K562 (cell line): Measurements from ENCODE around the gene KMO. TPM values are rescaled to one million over a fixed set of nuclear protein-coding genes. Genes with fewer than 3 reads are reported as not detected.

Source experiments
- ATAC-seq: fragments of 200-7000 bp; cut with Tn5 transposase; 3 replicates; pipeline ENCODE4 v1.9.1; 2020; ENCODE audit warnings: moderate library complexity
- BruUV-seq: library from RNA; stranded (reverse); fragments of 400-500 nt; replicated peaks from 2 replicates; lab custom pipeline; 2021; lab: Mats Ljungman, UMichigan
- CTCF ChIA-PET: fragments of 300-600 bp; formaldehyde crosslinking; extraction: SDS; loops from one replicate; lab custom pipeline; 2021; ENCODE audit warnings: low intra/inter-chr PET ratio; lab: Yijun Ruan, JAX
- POLR2A ChIA-PET: fragments of 300-600, 350-650 bp; sonication (Branson Sonifier 250); formaldehyde crosslinking; extraction: SDS; loops from one replicate; lab custom pipeline; 2021; ENCODE audit warnings: antibody characterized with exemption, inconsistent platforms; lab: Yijun Ruan, JAX
- DNase-seq, 4 experiments: peaks; one replicate each; pipeline versions ENCODE4 v3.0.0 to v3.0.0-alpha.2; 2011 to 2018; ENCODE audit warnings: low spot score in 3 of 4, mixed read lengths in 3 of 4; ENCODE audit errors: extremely low read depth in 1 of 4
- FAIRE-seq: peaks from 2 replicates; lab custom pipeline; 2011; peaks lifted over from hg19 to GRCh38; lab: Jason Lieb, UNC
- H2AFZ ChIP-seq: 2 replicates; pipeline ENCODE4 v1.6.0; 2011; ENCODE audit warnings: low read depth, low read length, control low read depth, inconsistent platforms
- H3K27ac ChIP-seq: fragments of 200-600 bp; 3 replicates; pipeline ENCODE4 v1.8.0; 2011; ENCODE audit warnings: low read depth, mild to moderate bottlenecking, control low read depth, inconsistent platforms, low read length, moderate library complexity, mixed read lengths; ENCODE audit errors: extremely low read depth
- H3K27me3 ChIP-seq, 2 experiments: fragments of 300-600 bp in 1 of 2; 2 replicates in 1 of 2; 3 replicates in 1 of 2; pipeline versions ENCODE4 v1.6.0 to v1.8.0; 2011; ENCODE audit warnings: inconsistent platforms in 2 of 2, low read length in 2 of 2, mild to moderate bottlenecking in 1 of 2, mixed read lengths in 1 of 2, moderate library complexity in 1 of 2; ENCODE audit not compliant: control insufficient read depth in 2 of 2, insufficient read depth in 2 of 2
- H3K36me3 ChIP-seq: fragments of 300-600 bp; 3 replicates; pipeline ENCODE4 v1.8.0; 2011; ENCODE audit warnings: mild to moderate bottlenecking, low read length, inconsistent platforms; ENCODE audit not compliant: control insufficient read depth, insufficient read depth
- H3K4me1 ChIP-seq, 2 experiments: fragments of 200-600 bp in 1 of 2; replicated peaks in 1 of 2; 2 replicates in 1 of 2; 3 replicates in 1 of 2; pipeline versions ENCODE4 v1.5.1 to v1.8.0; 2011; ENCODE audit warnings: inconsistent platforms in 2 of 2, low read length in 2 of 2, mild to moderate bottlenecking in 1 of 2, mixed read lengths in 1 of 2, moderate library complexity in 1 of 2; ENCODE audit not compliant: control insufficient read depth in 2 of 2, insufficient read depth in 2 of 2
- H3K4me2 ChIP-seq: 2 replicates; pipeline ENCODE4 v1.6.1; 2011; ENCODE audit warnings: low read length, control low read depth, inconsistent platforms, mixed read lengths; ENCODE audit not compliant: insufficient read depth
- H3K4me3 ChIP-seq: fragments of 200-600 bp; sonication (generic), shearing (Covaris generic); 2 replicates; pipeline ENCODE4 v1.5.1; 2016; ENCODE audit warnings: control low read depth, inconsistent platforms
- H3K79me2 ChIP-seq: fragments of 200-600 bp; 3 replicates; pipeline ENCODE4 v1.8.0; 2011; ENCODE audit warnings: low read length, inconsistent platforms; ENCODE audit not compliant: control insufficient read depth, insufficient read depth
- H3K9ac ChIP-seq, 2 experiments: 2 replicates each; pipeline versions ENCODE4 v1.6.0 to v1.6.1; 2011; ENCODE audit warnings: low read depth in 2 of 2, low read length in 2 of 2, control low read depth in 1 of 2, inconsistent platforms in 1 of 2, mild to moderate bottlenecking in 1 of 2, mixed read lengths in 1 of 2; ENCODE audit not compliant: insufficient read depth in 1 of 2
- H3K9me1 ChIP-seq: one replicate; pipeline ENCODE4 v1.6.0; 2011; ENCODE audit warnings: inconsistent platforms, mild to moderate bottlenecking, low read length, moderate library complexity; ENCODE audit not compliant: control insufficient read depth, insufficient read depth
- H3K9me3 ChIP-seq: replicated peaks from 2 replicates; pipeline ENCODE4 v1.5.1; 2011; ENCODE audit warnings: low read depth, low read length, inconsistent platforms; ENCODE audit not compliant: control insufficient read depth, insufficient read depth
- H4K20me1 ChIP-seq: replicated peaks from 2 replicates; pipeline ENCODE4 v1.6.1; 2011; ENCODE audit warnings: low read length, inconsistent platforms, mixed read lengths; ENCODE audit not compliant: control insufficient read depth, insufficient read depth
- HNRNPUL1 ChIP-seq: fragments of 200-400 bp; formaldehyde crosslinking; IDR thresholded peaks from 2 replicates; pipeline ENCODE4 v1.6.1; 2017; ENCODE audit warnings: low read length
- MEIS2 ChIP-seq: fragments of 450-650 bp; IDR thresholded peaks from 2 replicates; pipeline ENCODE4 v1.6.1; 2014; ENCODE audit warnings: mild to moderate bottlenecking; ENCODE audit not compliant: partially characterized antibody
- PKNOX1 ChIP-seq: fragments of 450-650 bp; IDR thresholded peaks from 2 replicates; pipeline ENCODE4 v1.6.1; 2016
- SNAPC5 ChIP-seq: fragments of 250-450 bp; sonication (Bioruptor Pico); IDR thresholded peaks from 2 replicates; pipeline ENCODE4 v1.8.0; 2021; ENCODE audit warnings: moderate library complexity, mild to moderate bottlenecking, inconsistent platforms
- whole genome bisulfite sequencing: fragments of 100-300 bp; shearing (Covaris generic); methylation state at CpG from one replicate; pipeline ENCODE4 v1.1.6; 2016; ENCODE audit warnings: low coverage, mixed read lengths; ENCODE audit not compliant: insufficient coverage; ENCODE audit errors: missing lambda C conversion rate; 5-methylcytosine and 5-hydroxymethylcytosine counted together
- in situ Hi-C: fragments of 300-500 bp; cut with MboI; formaldehyde crosslinking; loops from 4 replicates; pipeline ENCODE4 v1.15.0; 2018; ENCODE audit warnings: inconsistent platforms, mixed read lengths
- intact Hi-C: fragments of 100-400 bp; cut with micrococcal nuclease; formaldehyde crosslinking; loops from 2 replicates; pipeline ENCODE4 v1.14.2; 2022
- polyA plus RNA-seq, 8 experiments: library from polyadenylated mRNA; depleted of rRNA in 4 of 8; stranded (reverse) in 5 of 8; unstranded in 3 of 8; fragments of >200 nt; fragmentation: Nextera tagmentation in 2 of 8; fragmentation: Illumina TruSeq in 1 of 8; extraction: Ambion mirVana in 2 of 8; extraction: Trizol in 1 of 8; gene quantifications; 2 replicates each; pipeline versions ENCODE4 v1.2.1 to v1.2.3, GENCODE V29; 2011 to 2014; ENCODE audit warnings: inconsistent platforms in 1 of 8, missing spikeins in 1 of 8
- total RNA-seq, 7 experiments: library from RNA; depleted of rRNA in 6 of 7; stranded (reverse); fragments of >200 nt in 6 of 7; fragmentation: Illumina TruSeq in 2 of 7; extraction: Trizol in 2 of 7; gene quantifications; 2 replicates each; pipeline versions ENCODE4 v1.2.1 to v1.2.3, GENCODE V29; 2011 to 2021; ENCODE audit warnings: low replicate concordance in 1 of 7
- TF ChIP-seq, protein P1 (sequence below), 2 experiments: IDR thresholded peaks in 1 of 2; conservative IDR thresholded peaks in 1 of 2; 2 replicates each; pipeline ENCODE4 v1.6.1; 2016; ENCODE audit warnings: low read depth in 2 of 2, mild to moderate bottlenecking in 1 of 2, missing compliant biosample characterization in 1 of 2, missing genetic modification characterization in 1 of 2, moderate library complexity in 1 of 2

KMO gene
- total and polyA plus RNA-seq, 9 of the 15 experiments (the other 6 are each of a cell fraction or from before 2014, with no cell fraction given): 0.01 to 0.11 (median 0.01) TPM; not detected in 6

GRCh38 chr1:241555526-241555925 lies 23.3 kb downstream of the KMO start:
- ChIA-PET POLR2A (interaction anchor here (0.6 to 1.3 kb wide), 3 partner anchors 10 to 405 kb away, joined by 3 to 5 read pairs (median 3); no protein-coding TSS in a partner anchor), CTCF (no interaction called here)
- H3K4me3 ChIP-seq: no peak overlapping the region
- in situ Hi-C loops: no loop called here
- H3K36me3 ChIP-seq: no peaks in the 10 kb centered on the region
- no peak overlapping the region for H3K27ac ChIP-seq
- no peak overlapping the region for H3K4me2 ChIP-seq
- H2AFZ ChIP-seq: no peak overlapping the region
- H3K79me2 ChIP-seq: no peaks in the 10 kb centered on the region
- intact Hi-C loops: no loop called here
- H3K27me3 ChIP-seq: peaks cover 6 to 9% of the 10 kb centered on the region in 2 experiments; a peak in 2 of 5 replicates
- H3K4me1 ChIP-seq: peaks cover 0 to 9% of the 10 kb centered on the region in 2 experiments; a peak in 2 of 5 replicates
- H3K9me1 ChIP-seq: no peaks in the 10 kb centered on the region
- FAIRE-seq: no peak
- TF ChIP-seq MEIS2: peak; percentile 65
- TF ChIP-seq, protein P1, sequence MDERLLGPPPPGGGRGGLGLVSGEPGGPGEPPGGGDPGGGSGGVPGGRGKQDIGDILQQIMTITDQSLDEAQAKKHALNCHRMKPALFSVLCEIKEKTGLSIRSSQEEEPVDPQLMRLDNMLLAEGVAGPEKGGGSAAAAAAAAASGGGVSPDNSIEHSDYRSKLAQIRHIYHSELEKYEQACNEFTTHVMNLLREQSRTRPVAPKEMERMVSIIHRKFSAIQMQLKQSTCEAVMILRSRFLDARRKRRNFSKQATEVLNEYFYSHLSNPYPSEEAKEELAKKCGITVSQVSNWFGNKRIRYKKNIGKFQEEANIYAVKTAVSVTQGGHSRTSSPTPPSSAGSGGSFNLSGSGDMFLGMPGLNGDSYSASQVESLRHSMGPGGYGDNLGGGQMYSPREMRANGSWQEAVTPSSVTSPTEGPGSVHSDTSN (CRISPR knock-in tag; IDR thresholded peaks at IDR 0.05; ENCODE audit: low read depth): no peak
- TF ChIP-seq, protein P1 (tag; conservative IDR thresholded peaks at IDR 0.05; ENCODE audit: low read depth): peak; percentile 47; the same call in 1 of the 2 replicates
- peak; percentile 20; the same call in 1 of the 2 replicates for TF ChIP-seq PKNOX1
- TF ChIP-seq HNRNPUL1: no peak
- TF ChIP-seq SNAPC5 (CRISPR knock-in tag): no peak
- H3K9me3 ChIP-seq: no peaks in the 10 kb centered on the region
- no peaks in the 10 kb centered on the region for H4K20me1 ChIP-seq
- no TSS peak for BruUV-seq
- no peak for DNase-seq
- ATAC-seq: no peak
- 12% methylated on average over 3 of the region's 3 CpGs for WGBS
- H3K9ac ChIP-seq: no peak overlapping the region
